ENCODE results near the gene EXPH5.
A peak's percentile ranks its signal among the peaks of the same experiment; 100 is the strongest.
"Not testable (repeated sequence)": the region's sequence is repeated elsewhere in the genome, so short reads cannot be mapped to it uniquely, and the experiment has no call there.

The EXPH5 gene

GRCh38 chr11:108606070-108606469 is 12.5 kb upstream of the EXPH5 start:
- DNase-seq (ENCODE audit: low spot score) = no peak

DNA sequence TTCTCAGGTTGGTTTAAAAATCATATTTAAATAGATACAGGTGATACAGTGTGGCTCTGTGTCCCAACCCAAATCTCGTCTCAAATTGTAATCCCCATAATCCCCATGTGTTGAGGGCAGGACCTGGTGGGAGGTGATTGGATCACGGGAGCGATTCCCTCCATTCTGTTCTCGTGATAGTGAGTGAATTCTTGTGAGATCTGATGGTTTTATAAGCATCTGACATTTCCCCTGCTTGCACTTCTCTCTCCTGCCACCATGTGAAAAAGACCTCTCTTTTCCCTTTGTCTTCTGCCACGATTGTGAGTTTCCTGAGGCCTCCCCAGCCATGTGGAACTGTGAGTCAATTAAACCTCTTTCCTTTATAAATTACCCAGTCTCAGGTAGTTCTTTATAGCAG is 9.2 kb upstream of the EXPH5 start:
- DNase-seq (ENCODE audit: low spot score) = not testable (repeated sequence)

DNA sequence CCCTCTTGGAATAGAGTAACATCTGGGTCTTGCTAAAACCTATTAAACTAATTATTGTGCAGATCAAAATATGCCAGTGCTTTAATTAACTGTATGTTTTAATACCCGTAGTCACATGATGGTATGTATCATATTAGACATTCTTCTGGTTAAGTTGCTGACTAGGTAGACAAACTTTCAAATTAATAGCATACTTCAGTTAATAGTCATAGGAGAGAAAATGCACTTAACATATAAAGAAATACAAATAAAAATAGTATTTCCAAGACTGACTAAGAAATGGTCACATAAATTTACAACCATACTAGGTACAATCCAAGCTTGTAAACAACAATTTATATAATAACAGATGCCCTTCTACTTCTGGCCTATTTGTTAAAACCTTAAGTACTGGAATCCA is 7.6 kb upstream of the EXPH5 start:
- no peak for DNase-seq (ENCODE audit: low spot score)

DNA sequence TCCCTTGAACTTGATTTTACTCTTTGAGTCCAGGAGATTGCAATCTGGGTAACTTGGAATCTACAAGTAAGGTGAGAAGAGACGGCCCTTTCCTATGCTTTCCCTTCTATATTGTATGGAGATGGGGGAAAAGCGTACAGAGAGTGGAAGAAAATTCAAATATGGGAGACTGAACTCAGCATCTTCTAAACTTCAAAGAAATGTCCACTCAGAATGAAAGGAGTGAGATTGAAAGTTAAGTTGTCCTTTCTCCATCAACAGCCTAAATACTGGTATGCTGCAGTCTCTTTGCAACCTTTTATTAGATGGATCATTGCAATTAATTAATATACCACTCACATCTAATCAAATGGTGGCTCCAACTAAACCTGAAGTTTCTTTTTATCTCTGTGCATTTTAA is 6.4 kb upstream of the EXPH5 start:
- DNase-seq (ENCODE audit: low spot score) = no peak

GRCh38 chr11:108597736-108598355 is 4.3 kb upstream of the EXPH5 start:
- DNase-seq (ENCODE audit: low spot score) = no peak

GRCh38 chr11:108596701-108597100 is 3.1 kb upstream of the EXPH5 start:
- DNase-seq (ENCODE audit: low spot score) = no peak

GRCh38 chr11:108593923-108594434 is 411 bp upstream of the EXPH5 start:
- no peak for DNase-seq (ENCODE audit: low spot score)

DNA sequence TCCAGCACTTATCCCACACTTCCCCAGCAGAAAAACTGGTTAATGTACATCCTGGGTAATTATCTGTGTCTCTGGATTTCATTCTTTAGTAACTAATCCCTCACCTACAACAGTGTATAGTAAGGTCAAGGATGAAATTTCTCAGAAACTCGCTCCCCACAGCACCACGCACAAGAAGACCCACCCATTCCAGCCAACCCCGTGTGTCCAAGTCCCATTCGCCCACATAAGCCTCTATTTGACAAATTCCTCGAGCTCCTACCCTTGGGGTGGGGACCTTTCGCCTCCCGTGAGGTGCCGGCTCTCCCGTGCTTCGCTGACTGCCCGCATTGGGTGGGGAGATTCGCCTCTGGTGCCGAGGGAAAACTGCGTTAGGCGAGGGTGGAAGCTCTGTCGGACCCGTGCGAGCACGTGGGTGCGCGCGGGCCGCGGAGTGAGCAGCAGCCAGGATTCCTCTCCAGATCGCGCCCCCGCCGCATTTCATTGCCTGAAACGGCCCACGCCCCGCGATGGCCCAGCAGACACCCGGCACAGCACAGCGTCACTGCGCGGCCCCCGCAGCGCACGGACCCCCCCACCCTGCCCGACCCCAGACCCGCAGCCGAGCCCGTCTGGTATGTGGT is 866 bp downstream of the EXPH5 start:
- peak; percentile 3 for DNase-seq (ENCODE audit: low spot score)

DNA sequence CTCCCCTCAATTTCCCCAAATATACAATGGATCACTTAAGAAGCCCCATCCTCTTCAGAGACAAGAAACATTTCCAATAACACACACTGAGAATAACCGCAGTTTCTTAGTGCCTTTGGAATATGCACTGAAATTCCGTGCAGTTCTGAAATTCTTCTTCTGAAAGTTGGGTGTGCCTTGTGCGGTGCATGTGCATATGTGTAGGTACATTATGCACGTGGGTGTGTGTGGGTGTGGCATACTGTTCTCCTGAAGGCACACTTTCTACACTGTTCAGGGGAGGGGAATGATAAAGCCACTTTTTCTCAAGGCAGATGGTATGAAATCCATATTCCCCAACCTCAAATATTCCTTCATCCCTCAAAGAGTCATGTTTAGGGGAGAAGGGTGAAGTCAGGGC is 1.7 kb downstream of the EXPH5 start:
- DNase-seq (ENCODE audit: low spot score) = no peak

- DNase-seq (ENCODE audit: low spot score) = no peak
These were observed 4.4 kb downstream of the EXPH5 start for GRCh38 chr11:108589136-108589535.

DNA sequence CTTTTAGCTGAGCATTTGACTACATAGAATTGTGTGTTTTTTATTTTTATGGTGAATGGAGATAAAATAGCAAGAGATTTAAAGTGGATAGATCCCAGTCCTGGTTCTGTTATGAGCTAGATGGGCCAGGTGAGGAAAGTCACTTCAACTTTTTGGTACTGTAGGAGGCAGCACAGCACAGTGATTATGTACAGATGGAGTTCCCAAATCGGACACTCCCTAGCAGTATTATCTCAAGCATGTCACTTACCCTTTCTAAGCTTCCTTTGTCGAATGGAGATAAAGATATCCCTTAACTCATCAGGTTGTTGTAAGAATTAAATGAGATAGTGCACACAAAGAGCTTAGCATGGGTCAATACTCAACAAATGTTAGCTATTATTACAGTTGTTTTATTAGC is 5.3 kb downstream of the EXPH5 start:
- DNase-seq (ENCODE audit: low spot score) = no peak

- DNase-seq (ENCODE audit: low spot score) = no peak
These were observed 6.5 kb downstream of the EXPH5 start for GRCh38 chr11:108587109-108587508.

GRCh38 chr11:108586600-108586999 is 7.0 kb downstream of the EXPH5 start:
- no peak for DNase-seq (ENCODE audit: low spot score)

GRCh38 chr11:108586185-108586584 is 7.4 kb downstream of the EXPH5 start:
- DNase-seq (ENCODE audit: low spot score) = not testable (repeated sequence)

GRCh38 chr11:108584973-108585372 is 8.6 kb downstream of the EXPH5 start:
- no peak for DNase-seq (ENCODE audit: low spot score)

GRCh38 chr11:108580645-108581044 is 12.9 kb downstream of the EXPH5 start:
- DNase-seq (ENCODE audit: low spot score) = no peak

GRCh38 chr11:108580043-108580442 is 13.5 kb downstream of the EXPH5 start:
- DNase-seq (ENCODE audit: low spot score) = no peak

DNA sequence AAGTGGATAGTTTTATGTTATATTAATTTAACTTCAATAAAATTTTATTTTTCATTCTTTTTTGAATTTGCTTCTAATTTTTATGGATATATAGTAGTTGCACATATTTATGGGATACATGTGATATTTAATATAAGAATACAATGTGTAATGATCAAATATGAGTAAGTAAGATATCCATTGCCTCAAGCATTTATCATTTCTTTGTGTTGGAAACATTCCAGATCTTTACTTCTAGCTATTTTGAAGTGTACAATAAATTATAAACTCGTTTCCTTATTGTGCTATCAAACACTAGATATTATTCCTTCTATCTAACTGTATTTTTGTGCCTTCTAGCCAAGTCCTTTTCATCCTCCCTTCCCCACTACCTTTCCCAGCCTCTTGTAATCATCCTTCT is 17.0 kb downstream of the EXPH5 start:
- DNase-seq (ENCODE audit: low spot score) = no peak

GRCh38 chr11:108574675-108575074 is 18.9 kb downstream of the EXPH5 start:
- DNase-seq (ENCODE audit: low spot score) = no peak

- no peak for DNase-seq (ENCODE audit: low spot score)
These were observed 22.6 kb downstream of the EXPH5 start for GRCh38 chr11:108571001-108571400.

DNA sequence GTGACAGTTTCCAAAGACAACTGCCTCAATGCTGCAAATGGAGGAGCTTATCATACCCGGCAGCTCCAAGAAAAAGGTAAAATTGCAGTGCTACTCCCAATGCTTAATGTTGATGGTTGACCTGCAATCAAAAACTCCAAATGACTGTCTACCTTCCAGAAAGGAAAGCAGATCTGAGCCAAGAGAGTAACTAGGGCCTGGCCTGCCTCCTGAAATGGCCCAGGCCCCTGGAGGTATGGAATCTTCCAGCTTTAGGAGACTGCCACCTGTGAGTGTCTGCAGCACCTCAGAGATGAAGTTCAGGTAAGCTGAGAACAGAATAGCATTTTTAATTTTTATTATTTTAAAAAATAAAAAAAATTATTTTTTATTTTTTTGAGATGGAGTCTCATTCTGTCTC is 23.7 kb downstream of the EXPH5 start:
- no peak for DNase-seq (ENCODE audit: low spot score)

DNA sequence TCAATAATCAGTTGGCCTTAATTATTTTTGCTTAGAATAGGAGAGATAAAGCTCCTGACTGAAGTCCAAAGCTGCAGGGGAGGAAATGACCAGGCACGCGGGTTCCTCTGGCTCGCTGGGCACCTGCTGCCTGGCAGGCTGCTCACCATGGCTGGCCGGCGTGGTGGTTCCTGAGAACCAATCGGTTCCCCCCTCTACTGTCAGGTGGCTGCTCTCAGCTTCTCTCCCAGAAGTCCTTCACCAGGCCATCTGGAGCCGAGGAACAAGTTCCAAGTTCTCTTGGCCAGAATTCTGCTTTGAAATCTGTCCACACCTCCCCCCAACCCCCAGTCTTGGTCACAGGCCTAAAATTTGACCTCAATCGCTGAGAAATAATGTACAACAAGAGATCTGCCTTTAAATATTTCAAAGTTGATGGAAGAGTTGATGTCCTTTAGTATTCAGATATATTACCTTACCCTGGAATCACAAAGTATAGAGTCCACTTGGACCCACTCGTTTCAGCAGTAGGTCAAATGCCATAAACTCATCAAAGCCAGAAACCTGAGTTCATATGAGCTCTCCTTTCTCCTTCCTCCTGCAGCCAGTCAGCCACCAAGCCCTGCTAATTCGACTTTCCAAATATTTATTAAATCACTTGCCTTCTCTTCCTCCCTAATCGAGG is 25.2 kb downstream of the EXPH5 start:
- no peak for DNase-seq (ENCODE audit: low spot score)

DNA sequence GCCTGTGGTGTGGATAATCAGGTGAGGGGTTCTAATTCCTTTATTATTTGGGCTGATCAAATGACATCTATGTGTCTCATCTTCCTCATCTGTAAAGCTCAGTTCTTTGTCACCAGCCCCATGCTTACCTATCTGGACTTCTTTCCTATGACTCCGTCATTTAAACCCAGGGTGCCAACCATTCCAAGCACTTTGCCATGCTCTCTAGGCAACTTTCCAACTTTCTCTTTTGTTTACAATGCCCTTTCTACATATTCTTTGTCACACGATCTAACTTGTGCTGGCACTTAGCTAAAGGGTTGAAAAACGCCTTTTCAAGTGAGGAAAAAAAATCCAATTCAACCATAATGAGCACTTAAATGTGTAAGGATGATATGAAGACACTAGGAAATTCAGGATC is 27.9 kb downstream of the EXPH5 start:
- no peak for DNase-seq (ENCODE audit: low spot score)
